HFFc6 (cell line): ENCODE measurements around the gene MRPL1. TPM values are rescaled to one million over a fixed set of nuclear protein-coding genes. Genes with fewer than 3 reads are reported as not detected.

Experiments used
- DNase-seq: peaks from one replicate; pipeline ENCODE4 v3.0.0-alpha.2; 2018
- H3K27ac Mint-ChIP-seq: 2 replicates; pipeline ENCODE4 v1.8.0; 2020; ENCODE audit warnings: mild to moderate bottlenecking, mixed read lengths
- H3K27me3 Mint-ChIP-seq: 2 replicates; pipeline ENCODE4 v1.8.0; 2021; ENCODE audit warnings: mild to moderate bottlenecking, moderate library complexity, mixed read lengths; ENCODE audit not compliant: insufficient read depth
- H3K36me3 Mint-ChIP-seq: 2 replicates; pipeline ENCODE4 v1.8.0; 2021; ENCODE audit warnings: low read depth, mixed read lengths
- H3K4me1 Mint-ChIP-seq: 2 replicates; pipeline ENCODE4 v1.8.0; 2020; ENCODE audit warnings: low read depth, mixed read lengths
- H3K4me3 Mint-ChIP-seq: 2 replicates; pipeline ENCODE4 v1.8.0; 2020; ENCODE audit warnings: mild to moderate bottlenecking, moderate library complexity, mixed read lengths
- H3K9me3 Mint-ChIP-seq: 2 replicates; pipeline ENCODE4 v1.8.0; 2020; ENCODE audit warnings: mild to moderate bottlenecking, mixed read lengths
- total RNA-seq, 6 experiments: library from RNA; stranded (reverse); fragmentation: NEBNext Ultra II Directional; extraction: Animal tissue kit (Norgen Biotek cat#: 25700); gene quantifications; 2 replicates in 1 of 6; 3 replicates in 5 of 6; pipeline ENCODE4 v1.2.3, GENCODE V29; 2021
- TF ChIP-seq, protein P1 (sequence below): fragments of 200-600 bp; sonication (generic); IDR thresholded peaks from 2 replicates; pipeline ENCODE4 v1.5.0; 2021; ENCODE audit warnings: antibody characterized with exemption, mild to moderate bottlenecking

Gene MRPL1
- total RNA-seq, 6 experiments from 2014 or later: 29.2 to 48.8 (median 45.1) TPM

DNA sequence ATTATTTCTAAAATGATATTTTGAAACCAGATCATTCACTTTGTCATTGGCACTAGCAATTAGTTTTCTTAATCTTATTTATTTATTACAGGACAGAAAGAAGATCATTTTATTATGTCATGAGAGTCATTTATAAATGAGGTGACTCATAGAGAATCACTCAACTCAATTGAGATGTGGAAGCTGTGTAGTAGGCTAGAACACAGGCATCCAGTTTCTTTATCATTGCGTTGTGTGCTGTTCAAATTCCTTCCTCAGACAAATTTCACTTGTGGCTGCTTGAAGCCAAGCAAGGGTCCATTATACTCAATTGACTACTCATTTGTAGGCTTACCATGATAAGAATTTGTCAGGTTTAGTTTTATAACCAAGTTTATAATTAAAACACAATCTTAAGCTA lies 87.6 kb downstream of the MRPL1 start:
- Mint-ChIP-seq H3K36me3 (peaks cover 15% of the 10 kb centered on the region), H3K27me3 (no peaks in the 10 kb centered on the region), H3K9me3 (peaks cover 7% of the 10 kb centered on the region), H3K4me3 (no peak overlapping the region), H3K4me1 (no peaks in the 10 kb centered on the region), H3K27ac (no peak overlapping the region)
- TF ChIP-seq, protein P1, sequence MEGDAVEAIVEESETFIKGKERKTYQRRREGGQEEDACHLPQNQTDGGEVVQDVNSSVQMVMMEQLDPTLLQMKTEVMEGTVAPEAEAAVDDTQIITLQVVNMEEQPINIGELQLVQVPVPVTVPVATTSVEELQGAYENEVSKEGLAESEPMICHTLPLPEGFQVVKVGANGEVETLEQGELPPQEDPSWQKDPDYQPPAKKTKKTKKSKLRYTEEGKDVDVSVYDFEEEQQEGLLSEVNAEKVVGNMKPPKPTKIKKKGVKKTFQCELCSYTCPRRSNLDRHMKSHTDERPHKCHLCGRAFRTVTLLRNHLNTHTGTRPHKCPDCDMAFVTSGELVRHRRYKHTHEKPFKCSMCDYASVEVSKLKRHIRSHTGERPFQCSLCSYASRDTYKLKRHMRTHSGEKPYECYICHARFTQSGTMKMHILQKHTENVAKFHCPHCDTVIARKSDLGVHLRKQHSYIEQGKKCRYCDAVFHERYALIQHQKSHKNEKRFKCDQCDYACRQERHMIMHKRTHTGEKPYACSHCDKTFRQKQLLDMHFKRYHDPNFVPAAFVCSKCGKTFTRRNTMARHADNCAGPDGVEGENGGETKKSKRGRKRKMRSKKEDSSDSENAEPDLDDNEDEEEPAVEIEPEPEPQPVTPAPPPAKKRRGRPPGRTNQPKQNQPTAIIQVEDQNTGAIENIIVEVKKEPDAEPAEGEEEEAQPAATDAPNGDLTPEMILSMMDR: no peak
- DNase-seq: no peak

DNA sequence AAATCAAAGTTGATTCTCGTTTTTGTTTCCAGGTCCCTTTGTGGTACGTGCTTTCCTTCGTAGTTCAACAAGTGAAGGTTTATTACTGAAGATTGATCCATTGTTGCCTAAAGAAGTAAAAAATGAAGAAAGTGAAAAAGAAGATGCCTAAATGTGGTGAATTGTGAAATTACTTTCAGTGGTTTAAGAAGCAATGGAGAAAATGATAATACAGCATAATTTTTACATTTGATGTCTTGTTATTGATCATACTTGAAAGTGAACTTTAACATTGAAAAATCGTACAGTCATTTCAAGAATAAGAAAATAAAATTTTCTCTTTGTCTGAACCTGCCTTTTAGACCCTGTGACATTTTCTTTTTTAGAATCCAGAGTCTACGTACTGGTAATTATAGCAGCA lies 89.8 kb downstream of the MRPL1 start:
- H3K4me1 Mint-ChIP-seq: peaks cover 10% of the 10 kb centered on the region
- peaks cover 4% of the 10 kb centered on the region; the same call in 1 of the 2 replicates for H3K36me3 Mint-ChIP-seq
- no peaks in the 10 kb centered on the region for H3K27me3 Mint-ChIP-seq
- H3K4me3 Mint-ChIP-seq: no peak overlapping the region
- DNase-seq: no peak
- no peaks in the 10 kb centered on the region for H3K9me3 Mint-ChIP-seq
- TF ChIP-seq, protein P1: no peak
- no peak overlapping the region for H3K27ac Mint-ChIP-seq

DNA sequence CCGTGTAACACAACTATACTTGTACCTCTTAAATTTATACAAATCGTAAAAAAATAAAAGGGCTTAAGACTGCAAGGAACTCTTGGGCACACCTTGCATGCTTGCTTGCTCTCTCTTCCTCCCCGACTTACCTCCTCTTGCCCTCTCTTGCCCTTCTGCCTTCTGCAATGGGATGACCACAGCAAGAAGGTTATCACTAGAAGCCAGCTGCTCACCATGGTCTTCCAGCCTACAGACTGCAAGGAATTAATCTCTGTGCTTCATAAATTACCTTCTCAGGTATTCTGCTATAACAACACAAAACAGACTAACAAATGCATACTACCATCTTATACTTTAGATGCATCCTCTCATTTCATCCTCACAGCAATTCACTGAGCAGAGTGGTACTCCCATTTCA lies 92.1 kb downstream of the MRPL1 start:
- TF ChIP-seq, protein P1: no peak
- peaks cover 10% of the 10 kb centered on the region for H3K4me1 Mint-ChIP-seq
- H3K36me3 Mint-ChIP-seq: peaks cover 4% of the 10 kb centered on the region; the same call in 1 of the 2 replicates
- no peaks in the 10 kb centered on the region for H3K9me3 Mint-ChIP-seq
- H3K27ac Mint-ChIP-seq: no peak overlapping the region
- DNase-seq: no peak
- no peak overlapping the region for H3K4me3 Mint-ChIP-seq
- H3K27me3 Mint-ChIP-seq: no peaks in the 10 kb centered on the region

DNA sequence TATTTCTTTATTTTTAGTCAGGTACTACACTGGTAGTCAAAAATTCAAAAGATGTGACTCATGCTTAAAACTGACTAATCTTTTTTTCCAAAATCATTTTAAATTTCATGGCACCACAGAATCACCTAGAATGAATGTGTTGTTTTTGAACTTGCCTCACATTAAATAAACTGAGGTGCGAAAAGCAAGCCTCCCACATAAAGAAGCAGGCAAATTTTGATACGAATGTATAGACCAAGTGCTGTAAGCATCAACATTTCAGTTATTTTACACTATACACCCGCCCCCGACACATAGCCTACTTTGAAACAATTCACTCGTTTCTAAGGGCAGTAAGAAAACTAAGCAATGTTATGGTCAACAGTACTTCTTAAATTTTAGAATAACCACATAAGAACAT lies 94.3 kb downstream of the MRPL1 start:
- Mint-ChIP-seq H3K27me3 (no peaks in the 10 kb centered on the region), H3K4me1 (peaks cover 10% of the 10 kb centered on the region), H3K9me3 (no peaks in the 10 kb centered on the region), H3K27ac (no peak overlapping the region), H3K4me3 (no peak overlapping the region), H3K36me3 (peaks cover 4% of the 10 kb centered on the region; the same call in 1 of the 2 replicates)
- DNase-seq: no peak
- TF ChIP-seq, protein P1: no peak

DNA sequence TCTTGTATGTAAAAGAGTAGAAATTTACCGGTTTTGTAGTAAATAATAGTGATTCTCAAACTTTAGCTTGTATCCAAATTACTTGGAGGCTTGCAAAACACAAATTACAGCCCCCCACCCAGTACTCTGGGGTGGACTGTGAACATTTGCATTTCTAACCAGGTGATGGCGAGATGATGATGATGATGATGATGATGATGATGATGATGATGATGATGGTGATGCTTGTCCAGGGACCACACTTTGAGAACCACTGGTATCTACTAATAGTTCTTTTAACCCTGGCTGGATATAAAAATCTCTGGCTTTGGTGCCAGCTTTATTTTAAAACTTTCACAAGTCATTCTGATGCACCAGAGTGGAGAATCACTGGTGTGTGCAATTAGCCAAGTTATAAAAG lies 96.3 kb downstream of the MRPL1 start:
- Mint-ChIP-seq H3K4me3 (no peak overlapping the region), H3K27me3 (no peaks in the 10 kb centered on the region), H3K4me1 (peaks cover 10% of the 10 kb centered on the region), H3K9me3 (no peaks in the 10 kb centered on the region), H3K27ac (no peak overlapping the region), H3K36me3 (peaks cover 4% of the 10 kb centered on the region; the same call in 1 of the 2 replicates)
- no peak for DNase-seq
- TF ChIP-seq, protein P1: no peak
